Peyer's patch (tissue), 4 donors: Measurements from ENCODE around the gene TCF7L1. TPM values are rescaled to one million over a fixed set of nuclear protein-coding genes. Genes with fewer than 3 reads are reported as not detected.
"Not testable (repeated sequence)": the region's sequence is repeated elsewhere in the genome, so short reads cannot be mapped to it uniquely, and the experiment has no call there.

ENCODE experiments used
- DNase-seq, 3 donors: peaks; one replicate each; pipeline ENCODE4 v3.0.0-alpha.2; 2017 to 2019
- H3K27ac ChIP-seq, 4 donors: fragments of 200-600 bp; sonication (generic); one replicate each; pipeline ENCODE4 v1.5.1; 2016 to 2019
- H3K27me3 ChIP-seq, 2 donors: fragments of 200-600 bp; sonication (generic); one replicate each; pipeline ENCODE4 v1.5.1; 2019
- H3K36me3 ChIP-seq, 3 donors: fragments of 200-600 bp; sonication (generic); one replicate each; pipeline ENCODE4 v1.5.1; 2016 to 2019
- H3K4me1 ChIP-seq, 4 donors: fragments of 200-600 bp; sonication (generic); one replicate each; pipeline ENCODE4 v1.5.1; 2016 to 2019
- H3K4me3 ChIP-seq, 4 donors: fragments of 200-600 bp; sonication (generic); 1 replicate in 3 of 4; 2 replicates in 1 of 4; pipeline ENCODE4 v1.5.1; 2016 to 2019; ENCODE audit warnings: mild to moderate bottlenecking in 1 of 4
- H3K9me3 ChIP-seq, 4 donors: fragments of 200-600 bp; sonication (generic); one replicate each; pipeline ENCODE4 v1.5.1; 2016 to 2019; ENCODE audit warnings: mild to moderate bottlenecking in 1 of 4
- POLR2A ChIP-seq, 2 donors: fragments of 450-650 bp; IDR thresholded peaks; one replicate each; pipeline ENCODE4 v1.5.1; 2017; ENCODE audit warnings: antibody characterized with exemption in 2 of 2, mild to moderate bottlenecking in 2 of 2, moderate library complexity in 2 of 2
- total RNA-seq, 4 donors: library from RNA; depleted of rRNA; stranded (reverse); fragments of >200 nt; gene quantifications; one replicate each; pipeline ENCODE4 v1.1.0, GENCODE V29; 2016
- TF ChIP-seq, protein P1 (sequence below), 6 experiments: fragments of 450-650 bp in 4 of 6; fragments of 200-600 bp in 2 of 6; sonication (generic) in 1 of 6; IDR thresholded peaks; one replicate each; pipeline ENCODE4 v1.5.1; 2017 to 2019; ENCODE audit warnings: antibody characterized with exemption in 6 of 6, mild to moderate bottlenecking in 3 of 6, moderate library complexity in 1 of 6

Gene TCF7L1
- total RNA-seq, 4 donors from 2014 or later, result 0.35 to 5.8 (median 1.7) TPM

DNA sequence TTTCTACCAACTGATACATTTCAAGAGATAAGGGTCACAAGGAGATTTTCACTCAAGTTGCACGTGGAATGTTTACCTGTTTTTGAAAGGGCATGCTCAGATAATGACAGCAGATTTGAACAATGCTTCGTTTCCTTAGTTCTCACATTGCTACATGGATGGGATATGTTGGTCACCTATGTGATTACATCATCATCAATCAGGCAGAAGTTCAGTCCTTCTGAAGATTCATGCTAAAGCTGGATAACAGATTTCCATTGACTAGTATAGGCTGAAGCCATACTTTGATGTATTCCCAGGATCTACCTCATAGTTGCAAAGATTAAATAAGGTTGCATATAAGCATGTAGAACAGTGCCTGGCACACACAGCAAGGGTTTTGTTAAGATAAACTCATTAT, 19.7 kb downstream of the TCF7L1 start:
- no peak overlapping the region for H3K27ac ChIP-seq
- TF ChIP-seq, protein P1, sequence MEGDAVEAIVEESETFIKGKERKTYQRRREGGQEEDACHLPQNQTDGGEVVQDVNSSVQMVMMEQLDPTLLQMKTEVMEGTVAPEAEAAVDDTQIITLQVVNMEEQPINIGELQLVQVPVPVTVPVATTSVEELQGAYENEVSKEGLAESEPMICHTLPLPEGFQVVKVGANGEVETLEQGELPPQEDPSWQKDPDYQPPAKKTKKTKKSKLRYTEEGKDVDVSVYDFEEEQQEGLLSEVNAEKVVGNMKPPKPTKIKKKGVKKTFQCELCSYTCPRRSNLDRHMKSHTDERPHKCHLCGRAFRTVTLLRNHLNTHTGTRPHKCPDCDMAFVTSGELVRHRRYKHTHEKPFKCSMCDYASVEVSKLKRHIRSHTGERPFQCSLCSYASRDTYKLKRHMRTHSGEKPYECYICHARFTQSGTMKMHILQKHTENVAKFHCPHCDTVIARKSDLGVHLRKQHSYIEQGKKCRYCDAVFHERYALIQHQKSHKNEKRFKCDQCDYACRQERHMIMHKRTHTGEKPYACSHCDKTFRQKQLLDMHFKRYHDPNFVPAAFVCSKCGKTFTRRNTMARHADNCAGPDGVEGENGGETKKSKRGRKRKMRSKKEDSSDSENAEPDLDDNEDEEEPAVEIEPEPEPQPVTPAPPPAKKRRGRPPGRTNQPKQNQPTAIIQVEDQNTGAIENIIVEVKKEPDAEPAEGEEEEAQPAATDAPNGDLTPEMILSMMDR (IDR thresholded peaks at IDR 0.05), result no peak
- no peak for TF ChIP-seq POLR2A (IDR thresholded peaks at IDR 0.05)
- H3K4me1 ChIP-seq, result no peaks in the 10 kb centered on the region
- H3K27me3 ChIP-seq, result no peaks in the 10 kb centered on the region
- no peak for DNase-seq
- no peaks in the 10 kb centered on the region for H3K36me3 ChIP-seq
- H3K4me3 ChIP-seq, result no peak overlapping the region
- H3K9me3 ChIP-seq, result no peaks in the 10 kb centered on the region

DNA sequence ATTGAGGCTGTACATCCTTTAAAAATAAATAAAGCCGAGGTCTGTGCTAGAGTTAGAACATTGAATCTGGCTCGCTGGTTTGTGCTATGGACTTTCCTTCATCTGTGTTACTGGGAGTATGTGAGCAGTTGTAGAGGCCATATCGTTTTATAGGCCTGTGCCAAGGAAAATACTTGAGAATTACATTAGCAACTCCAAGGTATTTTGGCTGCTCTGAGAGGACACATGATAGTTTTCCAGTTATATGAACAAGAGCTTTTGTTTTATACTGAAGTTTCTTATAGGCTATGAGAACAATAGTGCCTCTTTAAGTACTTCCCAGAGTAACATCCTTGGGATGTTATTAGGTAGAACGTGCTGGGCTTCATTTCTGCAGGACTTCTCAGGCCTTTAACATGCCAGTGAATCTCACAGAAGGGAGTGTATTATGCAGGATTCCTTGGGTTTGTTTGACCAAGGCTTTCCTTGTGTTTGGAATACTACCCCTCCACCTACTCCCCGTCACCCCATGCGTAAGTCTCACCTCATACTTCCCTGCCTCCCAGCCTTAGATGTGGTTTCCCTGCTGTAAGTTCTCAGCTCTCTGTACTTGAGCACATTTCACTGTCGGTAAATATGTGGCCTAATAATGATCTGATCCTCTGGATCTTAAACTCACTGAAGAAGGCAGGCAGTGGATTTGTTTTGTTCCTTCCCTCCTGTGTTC, 21.0 kb downstream of the TCF7L1 start:
- no peak for DNase-seq
- Histone ChIP-seq H3K27ac (no peak overlapping the region), H3K36me3 (no peaks in the 10 kb centered on the region), H3K9me3 (no peaks in the 10 kb centered on the region), H3K4me1 (no peaks in the 10 kb centered on the region), H3K27me3 (no peaks in the 10 kb centered on the region), H3K4me3 (no peak overlapping the region)
- TF ChIP-seq POLR2A (IDR thresholded peaks at IDR 0.05), result no peak
- TF ChIP-seq, protein P1 (IDR thresholded peaks at IDR 0.05), result no peak

DNA sequence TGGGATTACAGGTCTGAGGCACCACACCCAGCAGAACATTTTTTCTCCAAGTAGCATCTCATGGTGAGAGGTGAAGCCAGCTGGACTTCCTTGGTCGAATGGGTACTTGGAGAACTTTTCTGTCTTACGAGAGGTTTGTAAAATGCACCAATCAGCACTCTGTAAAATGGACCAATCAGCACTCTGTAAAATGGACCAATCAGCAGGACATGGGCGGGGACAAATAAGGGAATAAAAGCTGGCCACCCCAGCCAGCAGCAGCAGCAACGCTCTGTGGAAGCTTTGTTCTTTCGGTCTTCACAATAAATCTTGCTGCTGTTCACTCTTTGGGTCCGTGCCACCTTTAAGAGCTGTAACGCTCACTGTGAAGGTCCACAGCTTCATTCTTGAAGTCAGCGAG, 21.9 kb downstream of the TCF7L1 start:
- H3K4me1 ChIP-seq, H3K4me3 ChIP-seq, H3K36me3 ChIP-seq, H3K9me3 ChIP-seq, H3K27me3 ChIP-seq, H3K27ac ChIP-seq: not testable (repeated sequence)
- peak in 1 of 3 donors; percentile 3 for DNase-seq

DNA sequence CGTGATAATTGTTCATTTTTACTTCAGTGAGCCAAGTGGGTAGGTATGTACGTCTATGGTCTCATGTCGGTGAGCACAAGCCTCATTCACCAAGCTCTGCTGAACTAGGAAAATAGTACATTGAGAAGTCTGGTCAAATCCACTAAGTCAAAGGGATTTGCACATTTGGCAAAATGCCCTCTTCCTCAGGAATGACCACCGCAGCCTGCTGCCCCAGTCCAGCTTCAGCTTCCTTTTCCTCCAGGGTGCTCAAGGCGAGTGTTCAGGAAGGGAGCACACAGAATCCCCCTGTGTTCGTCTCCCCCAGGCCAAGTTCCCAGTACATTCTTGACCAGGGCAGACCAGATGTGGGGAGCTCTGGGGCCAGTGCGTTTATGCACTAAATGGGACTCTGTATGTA, 23.0 kb downstream of the TCF7L1 start:
- H3K9me3 ChIP-seq, result no peaks in the 10 kb centered on the region
- H3K4me1 ChIP-seq, result peaks cover 0 to 4% (median 0%) of the 10 kb centered on the region in 4 donors
- no peaks in the 10 kb centered on the region for H3K27me3 ChIP-seq
- H3K4me3 ChIP-seq, result no peak overlapping the region
- no peak for TF ChIP-seq POLR2A (IDR thresholded peaks at IDR 0.05)
- TF ChIP-seq, protein P1 (IDR thresholded peaks at IDR 0.05), result no peak
- no peak overlapping the region for H3K27ac ChIP-seq
- no peaks in the 10 kb centered on the region for H3K36me3 ChIP-seq
- peak in 1 of 3 donors; percentile 8 for DNase-seq

DNA sequence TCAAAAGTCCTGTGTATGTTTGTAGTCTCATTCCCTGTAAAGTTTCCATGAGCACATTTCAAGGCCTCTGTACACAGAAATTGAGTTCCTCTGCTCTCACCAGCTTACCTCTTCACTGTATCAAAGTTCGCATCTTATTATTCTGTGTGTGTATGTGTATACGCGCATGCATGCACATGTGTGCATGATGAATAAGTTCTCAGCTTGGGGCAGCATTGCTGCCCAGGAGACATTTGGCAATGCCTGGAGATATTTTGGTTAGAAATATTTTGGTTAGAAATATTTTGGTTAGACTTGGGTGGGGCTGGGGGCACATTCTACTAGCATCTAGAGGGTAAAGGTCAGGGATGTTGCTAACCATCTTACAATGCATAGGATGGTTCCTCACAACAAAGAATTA, 23.4 kb downstream of the TCF7L1 start:
- H3K27ac ChIP-seq, result no peak overlapping the region
- peaks cover 0 to 4% (median 0%) of the 10 kb centered on the region in 4 donors for H3K4me1 ChIP-seq
- no peak for DNase-seq
- no peak overlapping the region for H3K4me3 ChIP-seq
- no peaks in the 10 kb centered on the region for H3K36me3 ChIP-seq
- H3K27me3 ChIP-seq, result no peaks in the 10 kb centered on the region
- H3K9me3 ChIP-seq, result no peaks in the 10 kb centered on the region
- TF ChIP-seq, protein P1 (IDR thresholded peaks at IDR 0.05), result no peak
- no peak for TF ChIP-seq POLR2A (IDR thresholded peaks at IDR 0.05)

DNA sequence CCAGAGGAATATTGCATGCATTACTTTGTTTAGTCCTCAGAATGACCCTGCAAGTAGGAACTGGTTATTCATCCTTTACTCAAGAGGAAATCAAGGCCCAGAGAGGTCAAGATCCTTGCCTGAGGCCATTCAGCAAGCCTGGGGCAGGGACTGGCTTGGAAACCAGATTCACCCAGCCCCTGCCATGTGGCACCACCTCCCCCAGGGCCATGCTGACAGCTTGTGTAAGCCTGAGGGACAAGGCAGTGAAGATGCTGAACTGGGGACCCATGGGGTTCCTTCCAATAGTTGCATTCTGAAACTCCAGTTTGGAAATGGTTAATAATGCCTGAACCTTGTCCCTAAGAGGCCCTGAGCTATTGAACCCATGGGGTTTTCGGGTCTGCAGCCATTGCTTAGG, 24.2 kb downstream of the TCF7L1 start:
- Histone ChIP-seq H3K36me3 (no peaks in the 10 kb centered on the region), H3K4me1 (peaks cover 0 to 4% (median 0%) of the 10 kb centered on the region in 4 donors), H3K4me3 (no peak overlapping the region), H3K9me3 (no peaks in the 10 kb centered on the region), H3K27ac (no peak overlapping the region), H3K27me3 (no peaks in the 10 kb centered on the region)
- DNase-seq, result peak in 1 of 3 donors; percentile 32
- TF ChIP-seq, protein P1 (IDR thresholded peaks at IDR 0.05), result no peak
- no peak for TF ChIP-seq POLR2A (IDR thresholded peaks at IDR 0.05)
